ENCODE data around the gene NHERF1.

The NHERF1 gene

GRCh38 chr17:74754832-74755231 is 6.4 kb downstream of the NHERF1 start:
- no peaks in the 10 kb centered on the region for H3K27me3 ChIP-seq (ENCODE audit: control insufficient read depth, insufficient read depth, low read length)
- H3K9me3 ChIP-seq (ENCODE audit: control insufficient read depth, insufficient read depth, low read length): no peaks in the 10 kb centered on the region
- H3K9ac ChIP-seq (ENCODE audit: low read depth, low read length): no peak overlapping the region
- H3K4me1 ChIP-seq (ENCODE audit: control insufficient read depth, insufficient read depth, low read length): peaks cover 19% of the 10 kb centered on the region
- H3K4me3 ChIP-seq (ENCODE audit: low read depth, low read length): no peak overlapping the region
- H3K36me3 ChIP-seq (ENCODE audit: control insufficient read depth, insufficient read depth, low read length): peaks cover 3% of the 10 kb centered on the region

GRCh38 chr17:74755533-74755932 is 7.1 kb downstream of the NHERF1 start:
- no peaks in the 10 kb centered on the region for H3K9me3 ChIP-seq (ENCODE audit: control insufficient read depth, insufficient read depth, low read length)
- peaks cover 19% of the 10 kb centered on the region for H3K4me1 ChIP-seq (ENCODE audit: control insufficient read depth, insufficient read depth, low read length)
- no peak overlapping the region for H3K9ac ChIP-seq (ENCODE audit: low read depth, low read length)
- no peaks in the 10 kb centered on the region for H3K27me3 ChIP-seq (ENCODE audit: control insufficient read depth, insufficient read depth, low read length)
- H3K4me3 ChIP-seq (ENCODE audit: low read depth, low read length): no peak overlapping the region
- peaks cover 3% of the 10 kb centered on the region for H3K36me3 ChIP-seq (ENCODE audit: control insufficient read depth, insufficient read depth, low read length)

GRCh38 chr17:74756891-74757290 is 8.5 kb downstream of the NHERF1 start:
- Histone ChIP-seq H3K27me3 (ENCODE audit: control insufficient read depth, insufficient read depth, low read length) (no peaks in the 10 kb centered on the region), H3K9me3 (ENCODE audit: control insufficient read depth, insufficient read depth, low read length) (no peaks in the 10 kb centered on the region), H3K4me3 (ENCODE audit: low read depth, low read length) (no peak overlapping the region), H3K36me3 (ENCODE audit: control insufficient read depth, insufficient read depth, low read length) (no peaks in the 10 kb centered on the region), H3K4me1 (ENCODE audit: control insufficient read depth, insufficient read depth, low read length) (peaks cover 22% of the 10 kb centered on the region), H3K9ac (ENCODE audit: low read depth, low read length) (no peak overlapping the region)

- no peaks in the 10 kb centered on the region for H3K27me3 ChIP-seq (ENCODE audit: control insufficient read depth, insufficient read depth, low read length)
- no peak overlapping the region for H3K9ac ChIP-seq (ENCODE audit: low read depth, low read length)
- no peaks in the 10 kb centered on the region for H3K36me3 ChIP-seq (ENCODE audit: control insufficient read depth, insufficient read depth, low read length)
- no peak overlapping the region for H3K4me3 ChIP-seq (ENCODE audit: low read depth, low read length)
- no peaks in the 10 kb centered on the region for H3K9me3 ChIP-seq (ENCODE audit: control insufficient read depth, insufficient read depth, low read length)
- peaks cover 22% of the 10 kb centered on the region for H3K4me1 ChIP-seq (ENCODE audit: control insufficient read depth, insufficient read depth, low read length)
Observed at GRCh38 chr17:74757502-74757901, 9.1 kb downstream of the NHERF1 start.

GRCh38 chr17:74757931-74758847 is 9.8 kb downstream of the NHERF1 start:
- Histone ChIP-seq H3K9ac (ENCODE audit: low read depth, low read length) (no peak overlapping the region), H3K27me3 (ENCODE audit: control insufficient read depth, insufficient read depth, low read length) (no peaks in the 10 kb centered on the region), H3K9me3 (ENCODE audit: control insufficient read depth, insufficient read depth, low read length) (no peaks in the 10 kb centered on the region), H3K4me3 (ENCODE audit: low read depth, low read length) (no peak overlapping the region), H3K4me1 (ENCODE audit: control insufficient read depth, insufficient read depth, low read length) (peaks cover 22% of the 10 kb centered on the region), H3K36me3 (ENCODE audit: control insufficient read depth, insufficient read depth, low read length) (no peaks in the 10 kb centered on the region)

GRCh38 chr17:74758848-74759168 is 10.4 kb downstream of the NHERF1 start:
- Histone ChIP-seq H3K9me3 (ENCODE audit: control insufficient read depth, insufficient read depth, low read length) (no peaks in the 10 kb centered on the region), H3K36me3 (ENCODE audit: control insufficient read depth, insufficient read depth, low read length) (no peaks in the 10 kb centered on the region), H3K4me3 (ENCODE audit: low read depth, low read length) (no peak overlapping the region), H3K9ac (ENCODE audit: low read depth, low read length) (no peak overlapping the region), H3K27me3 (ENCODE audit: control insufficient read depth, insufficient read depth, low read length) (no peaks in the 10 kb centered on the region), H3K4me1 (ENCODE audit: control insufficient read depth, insufficient read depth, low read length) (peaks cover 22% of the 10 kb centered on the region)

GRCh38 chr17:74759243-74759801 is 10.9 kb downstream of the NHERF1 start:
- H3K4me1 ChIP-seq (ENCODE audit: control insufficient read depth, insufficient read depth, low read length): peaks cover 22% of the 10 kb centered on the region
- H3K9me3 ChIP-seq (ENCODE audit: control insufficient read depth, insufficient read depth, low read length): no peaks in the 10 kb centered on the region
- H3K36me3 ChIP-seq (ENCODE audit: control insufficient read depth, insufficient read depth, low read length): no peaks in the 10 kb centered on the region
- H3K9ac ChIP-seq (ENCODE audit: low read depth, low read length): peak overlapping the region; percentile 54
- no peak overlapping the region for H3K4me3 ChIP-seq (ENCODE audit: low read depth, low read length)
- no peaks in the 10 kb centered on the region for H3K27me3 ChIP-seq (ENCODE audit: control insufficient read depth, insufficient read depth, low read length)

- Histone ChIP-seq H3K4me1 (ENCODE audit: control insufficient read depth, insufficient read depth, low read length) (peaks cover 22% of the 10 kb centered on the region), H3K9me3 (ENCODE audit: control insufficient read depth, insufficient read depth, low read length) (no peaks in the 10 kb centered on the region), H3K27me3 (ENCODE audit: control insufficient read depth, insufficient read depth, low read length) (no peaks in the 10 kb centered on the region), H3K36me3 (ENCODE audit: control insufficient read depth, insufficient read depth, low read length) (no peaks in the 10 kb centered on the region), H3K9ac (ENCODE audit: low read depth, low read length) (peak overlapping the region; percentile 54), H3K4me3 (ENCODE audit: low read depth, low read length) (no peak overlapping the region)
Observed at GRCh38 chr17:74759941-74760340, 11.5 kb downstream of the NHERF1 start.

GRCh38 chr17:74760404-74761105 is 12.1 kb downstream of the NHERF1 start:
- Histone ChIP-seq H3K9ac (ENCODE audit: low read depth, low read length) (peak overlapping the region; percentile 54), H3K4me1 (ENCODE audit: control insufficient read depth, insufficient read depth, low read length) (peaks cover 22% of the 10 kb centered on the region), H3K4me3 (ENCODE audit: low read depth, low read length) (peak overlapping the region; percentile 13), H3K36me3 (ENCODE audit: control insufficient read depth, insufficient read depth, low read length) (peaks cover under 1% of the 10 kb centered on the region), H3K27me3 (ENCODE audit: control insufficient read depth, insufficient read depth, low read length) (no peaks in the 10 kb centered on the region), H3K9me3 (ENCODE audit: control insufficient read depth, insufficient read depth, low read length) (no peaks in the 10 kb centered on the region)

GRCh38 chr17:74761419-74761818 is 13.0 kb downstream of the NHERF1 start:
- Histone ChIP-seq H3K4me3 (ENCODE audit: low read depth, low read length) (no peak overlapping the region), H3K36me3 (ENCODE audit: control insufficient read depth, insufficient read depth, low read length) (peaks cover 4% of the 10 kb centered on the region), H3K27me3 (ENCODE audit: control insufficient read depth, insufficient read depth, low read length) (no peaks in the 10 kb centered on the region), H3K4me1 (ENCODE audit: control insufficient read depth, insufficient read depth, low read length) (peaks cover 22% of the 10 kb centered on the region), H3K9ac (ENCODE audit: low read depth, low read length) (no peak overlapping the region), H3K9me3 (ENCODE audit: control insufficient read depth, insufficient read depth, low read length) (no peaks in the 10 kb centered on the region)

- Histone ChIP-seq H3K27me3 (ENCODE audit: control insufficient read depth, insufficient read depth, low read length) (no peaks in the 10 kb centered on the region), H3K9ac (ENCODE audit: low read depth, low read length) (no peak overlapping the region), H3K36me3 (ENCODE audit: control insufficient read depth, insufficient read depth, low read length) (peaks cover 4% of the 10 kb centered on the region), H3K9me3 (ENCODE audit: control insufficient read depth, insufficient read depth, low read length) (no peaks in the 10 kb centered on the region), H3K4me1 (ENCODE audit: control insufficient read depth, insufficient read depth, low read length) (peaks cover 22% of the 10 kb centered on the region), H3K4me3 (ENCODE audit: low read depth, low read length) (no peak overlapping the region)
Observed at GRCh38 chr17:74761931-74762330, 13.5 kb downstream of the NHERF1 start.

Data from iPS-15b (cell line).